ENCODE data around the gene PCSK5.

The PCSK5 gene

GRCh38 chr9:75890472-75891276, at the start of gene PCSK5:
Gene PCSK5, plus strand, starts transcription at chr9:75890673. Its CDS starts 509 bp downstream, at chr9:75891182.
- peaks cover 32% of the 10 kb centered on the region in 2 experiments for H3K4me1 ChIP-seq (ENCODE audit: control insufficient read depth in 1 of 2, insufficient read depth in 1 of 2, low read depth in 1 of 2, low read length in 1 of 2)
- no peak for TF ChIP-seq CTCF (IDR thresholded peaks at IDR 0.05)
- peak within 1 kb of the TSS; percentile 59 to 65 for H3K4me3 ChIP-seq (ENCODE audit: low read depth in 1 of 2, low read length in 1 of 2)
- H3K27ac ChIP-seq = no peak within 1 kb of the TSS
- no peaks in the 10 kb centered on the region for H3K36me3 ChIP-seq
- no peaks in the 10 kb centered on the region for H3K9me3 ChIP-seq
- peaks cover 95% of the 10 kb centered on the region for H3K27me3 ChIP-seq

- Histone ChIP-seq H3K27me3 (no peaks in the 10 kb centered on the region), H3K27ac (no peak overlapping the region), H3K9me3 (no peaks in the 10 kb centered on the region), H3K36me3 (no peaks in the 10 kb centered on the region), H3K4me3 (ENCODE audit: low read depth in 1 of 2, low read length in 1 of 2) (no peak overlapping the region), H3K4me1 (ENCODE audit: control insufficient read depth in 1 of 2, insufficient read depth in 1 of 2, low read depth in 1 of 2, low read length in 1 of 2) (no peaks in the 10 kb centered on the region)
- TF ChIP-seq CTCF (IDR thresholded peaks at IDR 0.05) = no peak
Observed at GRCh38 chr9:75844321-75844720, 46.2 kb upstream of the PCSK5 start.

DNA sequence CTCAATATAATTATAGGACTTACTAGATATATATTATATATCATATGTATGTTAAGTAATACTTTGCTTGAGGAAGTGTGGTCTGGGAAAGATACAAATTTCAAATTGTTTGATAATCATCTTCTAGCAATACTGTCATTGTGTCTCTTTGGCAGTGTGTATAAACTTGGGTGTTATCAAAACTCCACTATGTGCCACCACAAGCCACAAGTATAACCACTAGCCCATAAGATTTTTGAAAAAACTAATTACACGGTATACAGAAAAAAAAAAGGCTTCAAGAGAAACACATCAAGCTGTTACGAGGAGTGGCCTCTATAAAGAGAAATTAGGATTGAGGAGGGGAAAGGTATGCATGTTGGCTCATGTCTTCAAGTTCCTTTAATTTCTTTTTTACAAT, 44.7 kb upstream of the PCSK5 start:
- Histone ChIP-seq H3K4me1 (ENCODE audit: control insufficient read depth in 1 of 2, insufficient read depth in 1 of 2, low read depth in 1 of 2, low read length in 1 of 2) (no peaks in the 10 kb centered on the region), H3K9me3 (no peaks in the 10 kb centered on the region), H3K27me3 (no peaks in the 10 kb centered on the region), H3K27ac (no peak overlapping the region), H3K36me3 (no peaks in the 10 kb centered on the region), H3K4me3 (ENCODE audit: low read depth in 1 of 2, low read length in 1 of 2) (no peak overlapping the region)
- TF ChIP-seq CTCF (IDR thresholded peaks at IDR 0.05) = no peak

DNA sequence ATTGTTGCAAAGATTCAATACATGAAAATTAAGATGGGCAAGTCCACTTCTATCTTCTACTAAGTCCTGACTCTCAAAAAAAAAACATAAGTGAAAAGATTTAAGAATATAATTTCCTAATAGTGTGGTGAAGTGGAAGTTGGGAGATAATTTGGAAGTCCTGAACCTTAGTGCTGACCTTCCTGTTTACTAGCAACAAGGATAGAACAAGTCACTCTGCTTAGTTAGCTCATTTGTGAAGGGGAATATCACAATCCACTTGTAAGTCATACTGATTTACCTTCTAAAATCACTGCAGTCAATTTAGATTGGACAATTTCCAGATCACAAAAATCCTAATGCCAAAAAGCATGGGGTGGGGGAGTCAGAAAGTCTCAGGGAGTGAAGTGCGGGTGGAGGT, 43.4 kb upstream of the PCSK5 start:
- Histone ChIP-seq H3K9me3 (no peaks in the 10 kb centered on the region), H3K27ac (no peak overlapping the region), H3K4me1 (ENCODE audit: control insufficient read depth in 1 of 2, insufficient read depth in 1 of 2, low read depth in 1 of 2, low read length in 1 of 2) (no peaks in the 10 kb centered on the region), H3K36me3 (no peaks in the 10 kb centered on the region), H3K27me3 (no peaks in the 10 kb centered on the region), H3K4me3 (ENCODE audit: low read depth in 1 of 2, low read length in 1 of 2) (no peak overlapping the region)
- TF ChIP-seq CTCF (IDR thresholded peaks at IDR 0.05) = no peak

GRCh38 chr9:75850459-75851200, 39.8 kb upstream of the PCSK5 start:
- no peak overlapping the region for H3K4me3 ChIP-seq (ENCODE audit: low read depth in 1 of 2, low read length in 1 of 2)
- H3K9me3 ChIP-seq = no peaks in the 10 kb centered on the region
- H3K4me1 ChIP-seq (ENCODE audit: control insufficient read depth in 1 of 2, insufficient read depth in 1 of 2, low read depth in 1 of 2, low read length in 1 of 2) = no peaks in the 10 kb centered on the region
- no peaks in the 10 kb centered on the region for H3K36me3 ChIP-seq
- no peaks in the 10 kb centered on the region for H3K27me3 ChIP-seq
- H3K27ac ChIP-seq = no peak overlapping the region
- no peak for TF ChIP-seq CTCF (IDR thresholded peaks at IDR 0.05)
